Kidney capillary endothelial cell (primary cell): Measurements from ENCODE around the gene FBXO9.
"Not testable (repeated sequence)": the region's sequence is repeated elsewhere in the genome, so short reads cannot be mapped to it uniquely, and the experiment has no call there.

ENCODE experiments used
- DNase-seq: peaks from one replicate; pipeline ENCODE4 v3.0.0-alpha.2; 2018; ENCODE audit warnings: low spot score

FBXO9 gene

GRCh38 chr6:53048431-53049195 lies 16.6 kb upstream of the FBXO9 start:
- peak; percentile 27 for DNase-seq

DNA sequence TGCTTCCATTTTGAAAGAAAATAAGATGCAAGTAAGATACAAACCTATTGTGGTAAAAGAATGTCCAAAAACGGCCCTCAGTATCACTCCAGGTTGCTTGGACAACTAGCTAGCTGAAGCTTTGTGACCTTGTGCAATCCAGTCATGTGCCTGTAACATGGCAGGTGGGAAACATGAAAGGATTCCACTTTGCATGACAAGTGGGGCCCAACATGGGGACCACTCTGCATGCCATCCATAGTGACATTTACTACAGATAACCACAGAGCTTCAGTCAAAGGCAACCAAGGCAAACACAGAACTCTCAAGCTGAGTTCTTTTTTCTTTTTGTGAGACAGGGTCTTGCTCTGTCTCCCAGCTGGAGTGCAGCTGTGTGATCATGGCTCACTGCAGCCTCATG lies 15.8 kb upstream of the FBXO9 start:
- DNase-seq, result no peak

DNA sequence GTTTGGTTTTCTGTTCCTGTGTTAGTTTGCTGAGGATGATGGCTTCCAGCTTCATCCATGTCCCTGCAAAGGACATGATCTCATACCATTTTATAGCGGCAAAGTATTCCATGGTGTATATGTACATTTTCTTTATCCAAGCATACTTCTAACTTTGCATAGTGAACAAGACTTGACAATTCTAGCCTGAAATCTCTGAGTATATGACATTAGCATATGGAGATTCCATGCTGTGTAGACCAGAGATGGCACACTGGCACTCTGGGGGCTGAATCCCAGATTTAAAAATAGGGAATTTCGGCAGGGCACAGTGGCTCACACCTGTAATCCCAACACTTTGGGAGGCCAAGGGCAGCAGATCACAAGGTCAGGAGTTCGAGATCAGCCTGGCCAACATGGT lies 13.1 kb upstream of the FBXO9 start:
- not testable (repeated sequence) for DNase-seq

- DNase-seq, result no peak
Measured at GRCh38 chr6:53054532-53054931, 10.7 kb upstream of the FBXO9 start.

DNA sequence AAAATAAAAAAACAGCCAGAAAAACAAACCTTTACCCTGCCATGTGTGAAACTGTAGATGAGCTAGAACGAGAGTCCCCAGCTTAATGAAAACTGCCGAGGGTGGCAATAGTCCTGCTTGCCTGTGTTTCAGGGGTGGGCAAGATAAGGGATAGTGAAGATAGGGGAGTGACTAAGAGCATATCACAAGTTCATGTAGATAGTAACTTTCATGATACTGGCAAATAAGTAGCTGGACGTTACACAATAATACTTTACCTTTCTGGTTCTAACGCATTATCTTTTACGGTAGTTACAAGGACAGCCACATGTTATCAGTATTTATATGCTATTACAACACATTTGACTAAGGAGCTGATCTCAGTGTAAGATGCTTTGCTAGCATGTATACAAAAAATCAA lies 9.3 kb upstream of the FBXO9 start:
- DNase-seq, result no peak

- no peak for DNase-seq
Measured at GRCh38 chr6:53056273-53056672, 8.9 kb upstream of the FBXO9 start.

DNA sequence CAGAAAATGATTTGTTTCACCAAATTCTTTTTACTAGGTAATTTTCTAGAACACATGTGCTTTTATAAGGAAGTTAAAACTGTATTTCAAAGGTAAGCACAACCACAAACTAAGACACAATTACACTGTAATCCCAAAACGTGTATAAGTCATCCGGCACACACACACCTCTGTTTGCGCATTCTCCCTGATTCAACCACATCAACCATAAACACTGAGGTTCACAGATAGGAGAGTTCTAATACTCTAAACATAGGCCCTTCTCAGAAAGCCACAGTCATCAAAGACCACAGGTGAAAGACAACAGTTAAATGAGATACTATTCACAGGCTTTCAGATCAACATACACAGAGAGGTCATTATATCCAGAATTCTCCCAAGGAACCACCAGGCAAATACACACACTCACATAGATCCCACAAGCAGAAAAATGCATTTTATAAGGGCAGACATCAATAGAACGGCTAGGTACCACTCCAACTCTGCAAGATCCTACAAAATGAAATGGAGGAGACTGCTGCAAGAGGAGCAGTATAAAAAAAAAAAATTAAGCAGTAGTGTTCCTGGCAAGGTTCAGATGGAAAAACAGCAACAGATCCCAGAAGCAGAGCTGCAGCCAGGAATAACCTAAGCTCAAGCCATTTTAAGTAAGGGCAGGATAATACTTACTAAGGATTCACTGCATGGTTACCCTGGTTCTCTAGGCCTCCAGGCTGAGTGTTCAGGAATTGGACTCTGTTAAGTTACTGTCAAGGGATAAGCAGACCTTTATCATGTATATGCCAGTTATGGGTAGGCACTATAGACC lies 6.6 kb upstream of the FBXO9 start:
- no peak for DNase-seq

DNA sequence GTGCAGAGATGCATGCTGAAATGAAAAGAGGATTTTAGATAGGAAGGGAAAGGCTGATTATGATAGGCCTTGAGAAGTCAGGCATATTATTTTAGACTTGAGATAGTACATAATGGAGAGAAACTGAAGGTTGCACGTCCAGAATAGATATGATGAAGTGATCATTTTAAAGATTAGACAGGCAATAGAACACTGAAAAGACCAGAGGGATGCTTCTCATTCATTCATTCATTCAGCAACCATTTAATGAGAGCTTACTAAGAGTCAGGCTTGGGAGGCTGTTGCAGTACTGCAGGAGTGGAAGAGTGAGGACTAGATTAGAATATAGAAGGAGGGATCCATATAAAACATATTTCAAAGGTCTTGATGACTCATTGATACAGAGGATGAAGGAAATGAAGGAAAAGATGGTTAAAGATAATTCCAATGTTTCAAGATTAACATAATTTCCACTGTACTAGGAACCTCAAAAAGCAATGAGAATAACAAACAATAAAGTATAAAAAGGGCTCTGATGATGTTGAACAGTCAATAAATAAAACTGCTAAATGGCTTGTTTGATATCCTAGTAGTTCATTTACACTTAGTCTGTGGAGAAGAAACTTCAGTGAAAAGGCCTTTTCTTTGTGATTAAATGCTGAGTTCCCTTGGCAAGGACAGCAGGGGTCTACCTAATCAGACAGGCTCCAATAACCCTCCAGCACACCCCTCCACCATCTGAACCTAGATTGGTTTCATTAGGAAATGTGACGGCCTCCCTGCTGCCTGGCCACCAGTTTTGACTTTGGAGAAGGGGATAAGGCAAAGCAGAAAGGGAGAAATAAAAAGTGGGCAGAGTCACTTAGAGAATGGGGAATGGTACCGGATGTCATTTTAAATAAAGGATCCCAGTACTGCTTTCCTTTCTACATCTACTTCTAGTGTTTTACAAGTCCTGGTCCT lies 5.3 kb upstream of the FBXO9 start:
- DNase-seq, result no peak

GRCh38 chr6:53062169-53062539 lies 3.0 kb upstream of the FBXO9 start:
- DNase-seq, result no peak

- DNase-seq, result not testable (repeated sequence)
Measured at GRCh38 chr6:53064255-53064654, 949 bp upstream of the FBXO9 start.

GRCh38 chr6:53064726-53065265 lies 408 bp upstream of the FBXO9 start:
- DNase-seq, result peak; percentile 94

GRCh38 chr6:53066077-53066417 lies 843 bp downstream of the FBXO9 start:
- DNase-seq, result peak; percentile 47

GRCh38 chr6:53066874-53067706 lies 1.9 kb downstream of the FBXO9 start:
- DNase-seq, result no peak

- no peak for DNase-seq
Measured at GRCh38 chr6:53067849-53068361, 2.7 kb downstream of the FBXO9 start.

DNA sequence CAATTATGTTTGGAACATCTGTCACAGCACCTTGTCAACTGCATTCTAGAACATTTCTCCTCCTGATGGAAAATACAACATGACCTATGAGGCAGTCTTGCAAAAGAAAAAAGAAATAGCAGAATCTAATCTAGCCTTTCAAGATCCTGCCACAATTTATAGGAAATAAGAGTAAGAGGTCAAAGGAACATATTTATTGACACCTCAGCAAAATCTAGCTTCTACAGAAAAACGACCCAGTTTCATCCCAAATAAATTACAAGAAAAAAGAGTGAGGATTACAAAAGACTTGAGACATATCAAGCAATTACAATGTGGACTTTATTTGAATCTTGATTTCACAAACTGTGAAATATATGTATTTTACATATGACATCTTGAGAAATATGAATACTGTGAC lies 4.2 kb downstream of the FBXO9 start:
- DNase-seq, result no peak

GRCh38 chr6:53070806-53071205 lies 5.6 kb downstream of the FBXO9 start:
- DNase-seq, result no peak

GRCh38 chr6:53074347-53074746 lies 9.1 kb downstream of the FBXO9 start:
- DNase-seq, result no peak

DNA sequence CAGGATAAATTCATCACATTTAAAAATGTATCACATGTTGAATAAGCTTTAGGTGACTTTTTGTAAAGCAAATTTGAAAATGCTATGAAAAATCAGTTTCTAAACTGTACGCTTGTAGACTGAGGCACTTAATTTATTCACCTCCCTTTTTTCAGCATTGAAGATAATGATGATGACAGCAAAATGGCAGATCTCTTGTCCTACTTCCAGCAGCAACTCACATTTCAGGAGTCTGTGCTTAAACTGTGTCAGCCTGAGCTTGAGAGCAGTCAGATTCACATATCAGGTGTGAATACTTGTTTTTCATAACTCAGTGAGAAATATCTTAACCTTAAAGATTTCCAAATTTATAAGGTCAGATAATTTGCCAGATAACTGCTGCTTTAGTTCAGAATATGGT lies 15.6 kb downstream of the FBXO9 start:
- no peak for DNase-seq

DNA sequence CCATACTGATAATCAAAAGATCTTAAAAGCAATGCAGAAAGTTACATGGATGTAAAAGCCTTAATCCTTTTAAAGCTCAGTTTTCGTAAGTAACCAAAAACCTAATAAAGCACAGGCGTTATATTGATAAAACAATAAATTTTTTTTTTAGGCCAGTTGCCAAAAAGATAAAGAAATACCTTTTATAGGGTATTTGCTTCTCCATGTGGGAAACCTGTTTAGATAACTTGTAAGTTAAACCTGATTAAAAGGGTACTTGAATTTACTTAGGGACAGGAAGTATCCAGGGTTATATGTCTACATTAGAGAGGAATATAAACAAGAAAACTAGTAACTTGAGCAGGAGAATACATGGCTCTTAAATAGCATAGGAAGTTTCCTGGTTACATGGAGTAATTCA lies 21.1 kb downstream of the FBXO9 start:
- DNase-seq, result no peak

- no peak for DNase-seq
Measured at GRCh38 chr6:53089948-53090347, 24.7 kb downstream of the FBXO9 start.

GRCh38 chr6:53090576-53090975 lies 25.4 kb downstream of the FBXO9 start:
- no peak for DNase-seq
